ENCODE data around the gene PDGFB.
A peak's percentile ranks its signal among the peaks of the same experiment; 100 is the strongest.

Gene PDGFB

DNA sequence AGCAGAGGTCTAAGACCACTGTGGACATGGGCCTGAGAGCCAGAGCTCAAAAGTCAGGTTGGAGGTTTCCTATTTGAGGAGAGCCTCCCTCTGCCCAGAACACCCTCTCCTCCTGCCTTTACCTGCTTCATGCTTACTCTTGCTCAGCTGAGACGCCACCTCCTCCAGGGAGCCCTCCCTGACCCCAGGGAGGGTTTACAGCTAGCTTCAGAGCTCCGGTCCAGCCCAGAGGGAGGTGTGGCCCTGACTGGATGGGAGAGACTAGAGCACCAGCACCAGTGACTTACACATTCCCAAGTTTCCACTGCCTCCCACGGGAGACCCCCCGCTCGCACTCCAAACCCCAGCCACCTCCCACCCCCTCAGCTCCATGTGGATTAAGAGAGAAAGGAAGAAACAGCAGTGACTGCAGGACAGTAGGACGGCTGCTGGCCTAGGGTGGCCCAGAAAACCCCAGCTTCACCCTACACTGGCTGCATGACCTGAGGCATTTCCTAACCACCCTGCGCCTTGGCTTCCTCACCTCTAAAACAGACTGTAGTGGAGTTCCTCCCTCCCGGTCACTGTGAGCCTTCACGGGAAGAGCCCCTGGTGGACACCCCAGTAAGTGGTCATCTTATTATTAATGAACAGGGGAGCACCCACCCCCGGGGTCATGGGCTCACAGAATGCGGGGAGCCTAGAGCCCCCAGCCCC is 24.5 kb upstream of the PDGFB start:
- no peaks in the 10 kb centered on the region for H3K27me3 ChIP-seq (ENCODE audit: insufficient read depth, low read length)
- H4K8ac ChIP-seq (ENCODE audit: low read depth, low read length), result no peak overlapping the region
- no peaks in the 10 kb centered on the region for H3K36me3 ChIP-seq (ENCODE audit: control insufficient read depth in 1 of 2, insufficient read depth in 2 of 2, low read length in 2 of 2)
- H3K23ac ChIP-seq (ENCODE audit: low read length), result no peak overlapping the region
- no peak overlapping the region for H2BK120ac ChIP-seq (ENCODE audit: insufficient read depth, low read length, poor library complexity)
- H3K27ac ChIP-seq (ENCODE audit: low read depth, low read length), result no peak overlapping the region
- H3K14ac ChIP-seq (ENCODE audit: low read length), result no peak overlapping the region
- no peaks in the 10 kb centered on the region for H3K79me1 ChIP-seq (ENCODE audit: low read length)
- H4K12ac ChIP-seq (ENCODE audit: low read depth, low read length), result no peak overlapping the region
- peaks cover 0 to 4% of the 10 kb centered on the region in 2 experiments for H3K4me1 ChIP-seq (ENCODE audit: control insufficient read depth in 1 of 2, insufficient read depth in 2 of 2, low read length in 2 of 2)
- no peak overlapping the region for H2BK12ac ChIP-seq (ENCODE audit: low read length)
- no peaks in the 10 kb centered on the region for H3K79me2 ChIP-seq (ENCODE audit: control insufficient read depth, insufficient read depth, low read length, poor library complexity)
- no peak overlapping the region for H3K4me2 ChIP-seq (ENCODE audit: low read length)
- no peak for DNase-seq
- H3K9me3 ChIP-seq (ENCODE audit: insufficient read depth, low read depth, low read length), result no peaks in the 10 kb centered on the region
- H2BK5ac ChIP-seq (ENCODE audit: low read depth, low read length, poor library complexity), result no peak overlapping the region
- no peak overlapping the region for H3K9ac ChIP-seq (ENCODE audit: low read length)
- no peak overlapping the region for H2AFZ ChIP-seq (ENCODE audit: insufficient read depth, low read length, poor library complexity)
- H4K91ac ChIP-seq (ENCODE audit: low read depth, low read length), result no peak overlapping the region
- no peak overlapping the region for H3K18ac ChIP-seq (ENCODE audit: low read length)
- H2AK5ac ChIP-seq (ENCODE audit: low read length), result no peak overlapping the region
- no peak overlapping the region for H3K4ac ChIP-seq (ENCODE audit: low read depth, low read length)
- H3K4me3 ChIP-seq (ENCODE audit: low read depth, low read length), result no peak overlapping the region
- WGBS (ENCODE audit: extremely low coverage, insufficient coverage, insufficient read length), result no CpG with 5 or more reads among the region's 11 CpGs

DNA sequence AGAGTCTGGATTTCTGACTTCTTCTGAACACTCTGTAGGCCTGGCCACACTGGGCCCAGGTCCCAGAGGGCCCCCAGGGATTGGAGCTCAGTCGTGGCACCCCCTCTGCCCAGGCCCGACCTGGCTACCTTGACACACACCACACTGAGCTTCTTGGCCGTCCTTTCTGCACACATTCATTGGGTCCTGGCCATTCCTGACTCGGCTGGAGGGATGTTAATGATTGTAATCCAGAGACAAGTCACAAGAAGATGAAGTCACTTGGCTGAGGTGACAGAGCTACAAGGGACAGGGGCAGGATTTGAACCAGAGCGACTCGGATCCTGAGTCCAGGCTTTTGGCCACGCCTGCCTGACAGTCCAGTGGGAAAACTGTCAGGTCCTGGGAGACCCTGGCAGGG is 23.9 kb upstream of the PDGFB start:
- WGBS (ENCODE audit: extremely low coverage, insufficient coverage, insufficient read length), result no CpG with 5 or more reads among the region's 7 CpGs
- no peak overlapping the region for H3K18ac ChIP-seq (ENCODE audit: low read length)

DNA sequence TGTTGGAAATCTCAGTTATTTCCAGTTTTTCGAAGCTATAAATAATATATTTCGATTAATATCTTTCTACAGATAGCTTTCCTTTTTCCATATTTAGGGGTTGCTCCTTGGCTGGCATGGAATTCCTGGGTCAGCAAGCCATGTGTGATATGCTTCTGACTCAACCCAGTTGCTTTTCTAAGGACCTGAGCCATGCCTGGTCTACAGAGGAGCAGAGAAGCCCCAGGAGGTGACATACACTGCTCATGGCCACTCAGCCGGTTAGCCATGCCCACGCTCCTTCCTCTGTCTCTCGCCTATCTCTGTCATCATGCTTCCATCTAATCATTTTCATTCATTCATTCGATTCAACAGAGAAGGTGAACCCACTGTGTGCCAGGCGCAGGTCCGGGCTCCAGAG is 23.2 kb upstream of the PDGFB start:
- no peak overlapping the region for H4K8ac ChIP-seq (ENCODE audit: low read depth, low read length)
- WGBS (ENCODE audit: extremely low coverage, insufficient coverage, insufficient read length), result 100% methylated on average over 3 of the region's 8 CpGs

More for the DNA sequence above, 23.9 kb upstream of the PDGFB start:
- Histone ChIP-seq H2AFZ (ENCODE audit: insufficient read depth, low read length, poor library complexity) (no peak overlapping the region), H2BK5ac (ENCODE audit: low read depth, low read length, poor library complexity) (no peak overlapping the region), H4K91ac (ENCODE audit: low read depth, low read length) (no peak overlapping the region), H4K12ac (ENCODE audit: low read depth, low read length) (no peak overlapping the region), H3K79me1 (ENCODE audit: low read length) (peaks cover 1% of the 10 kb centered on the region), H2AK5ac (ENCODE audit: low read length) (no peak overlapping the region), H3K9me3 (ENCODE audit: insufficient read depth, low read depth, low read length) (no peaks in the 10 kb centered on the region), H3K4me1 (ENCODE audit: control insufficient read depth in 1 of 2, insufficient read depth in 2 of 2, low read length in 2 of 2) (peaks cover 0 to 4% of the 10 kb centered on the region in 2 experiments), H3K23ac (ENCODE audit: low read length) (no peak overlapping the region), H4K8ac (ENCODE audit: low read depth, low read length) (no peak overlapping the region), H3K4me3 (ENCODE audit: low read depth, low read length) (no peak overlapping the region), H3K9ac (ENCODE audit: low read length) (no peak overlapping the region), H3K14ac (ENCODE audit: low read length) (no peak overlapping the region), H3K27me3 (ENCODE audit: insufficient read depth, low read length) (no peaks in the 10 kb centered on the region), H2BK12ac (ENCODE audit: low read length) (no peak overlapping the region), H2BK120ac (ENCODE audit: insufficient read depth, low read length, poor library complexity) (no peak overlapping the region), H3K36me3 (ENCODE audit: control insufficient read depth in 1 of 2, insufficient read depth in 2 of 2, low read length in 2 of 2) (no peaks in the 10 kb centered on the region), H3K27ac (ENCODE audit: low read depth, low read length) (no peak overlapping the region), H3K4me2 (ENCODE audit: low read length) (no peak overlapping the region), H3K4ac (ENCODE audit: low read depth, low read length) (no peak overlapping the region), H3K79me2 (ENCODE audit: control insufficient read depth, insufficient read depth, low read length, poor library complexity) (no peaks in the 10 kb centered on the region)
- no peak for DNase-seq

DNA sequence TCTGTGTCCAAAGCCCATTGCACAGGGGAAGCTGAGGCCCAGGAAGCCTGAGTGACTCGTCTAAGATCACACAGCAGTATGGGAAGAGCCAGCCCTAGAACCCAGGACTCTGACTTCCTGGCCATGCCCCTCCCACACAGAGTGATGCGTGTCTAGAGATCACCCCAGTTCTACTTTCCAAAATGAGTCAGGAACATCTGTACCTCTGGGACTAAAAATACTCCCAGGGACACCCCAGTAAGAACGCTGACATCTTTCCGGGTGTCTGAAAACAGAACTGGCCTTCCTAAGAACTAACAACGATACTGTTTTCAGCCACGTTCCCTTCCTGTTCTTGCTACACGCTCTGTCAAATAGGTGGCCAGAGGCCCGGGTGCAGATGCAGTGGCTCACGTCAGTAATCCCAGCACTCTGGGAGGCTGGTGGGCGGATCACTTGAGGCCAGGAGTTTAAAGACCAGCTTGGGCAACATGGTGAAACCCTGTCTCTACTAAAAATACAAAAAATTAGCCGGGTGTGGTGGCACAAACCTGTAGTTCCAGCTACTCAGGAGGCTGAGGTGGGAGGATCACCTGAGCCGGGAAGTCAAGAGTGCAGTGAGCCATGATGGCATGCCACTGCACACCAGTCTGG is 21.7 kb upstream of the PDGFB start:
- no peak overlapping the region for H2AK5ac ChIP-seq (ENCODE audit: low read length)
- no peak overlapping the region for H2BK120ac ChIP-seq (ENCODE audit: insufficient read depth, low read length, poor library complexity)
- no peak overlapping the region for H2BK12ac ChIP-seq (ENCODE audit: low read length)
- H3K9ac ChIP-seq (ENCODE audit: low read length), result no peak overlapping the region
- H4K12ac ChIP-seq (ENCODE audit: low read depth, low read length), result no peak overlapping the region
- H3K79me2 ChIP-seq (ENCODE audit: control insufficient read depth, insufficient read depth, low read length, poor library complexity), result no peaks in the 10 kb centered on the region
- H3K4ac ChIP-seq (ENCODE audit: low read depth, low read length), result no peak overlapping the region
- H4K8ac ChIP-seq (ENCODE audit: low read depth, low read length), result no peak overlapping the region
- no peak overlapping the region for H2BK5ac ChIP-seq (ENCODE audit: low read depth, low read length, poor library complexity)
- no peak overlapping the region for H3K18ac ChIP-seq (ENCODE audit: low read length)
- H3K23ac ChIP-seq (ENCODE audit: low read length), result no peak overlapping the region
- H3K36me3 ChIP-seq (ENCODE audit: control insufficient read depth in 1 of 2, insufficient read depth in 2 of 2, low read length in 2 of 2), result no peaks in the 10 kb centered on the region
- no peak overlapping the region for H2AFZ ChIP-seq (ENCODE audit: insufficient read depth, low read length, poor library complexity)
- H3K4me3 ChIP-seq (ENCODE audit: low read depth, low read length), result no peak overlapping the region
- no peaks in the 10 kb centered on the region for H3K9me3 ChIP-seq (ENCODE audit: insufficient read depth, low read depth, low read length)
- H3K79me1 ChIP-seq (ENCODE audit: low read length), result peaks cover 1% of the 10 kb centered on the region
- peak; percentile 47 to 52 for DNase-seq
- H4K91ac ChIP-seq (ENCODE audit: low read depth, low read length), result no peak overlapping the region
- H3K27ac ChIP-seq (ENCODE audit: low read depth, low read length), result no peak overlapping the region
- peaks cover 0 to 4% of the 10 kb centered on the region in 2 experiments for H3K4me1 ChIP-seq (ENCODE audit: control insufficient read depth in 1 of 2, insufficient read depth in 2 of 2, low read length in 2 of 2)
- H3K4me2 ChIP-seq (ENCODE audit: low read length), result no peak overlapping the region
- no CpG with 5 or more reads among the region's 12 CpGs for WGBS (ENCODE audit: extremely low coverage, insufficient coverage, insufficient read length)
- no peak overlapping the region for H3K14ac ChIP-seq (ENCODE audit: low read length)
- no peaks in the 10 kb centered on the region for H3K27me3 ChIP-seq (ENCODE audit: insufficient read depth, low read length)

More for the DNA sequence above, 23.2 kb upstream of the PDGFB start:
- Histone ChIP-seq H2BK12ac (ENCODE audit: low read length) (no peak overlapping the region), H2BK5ac (ENCODE audit: low read depth, low read length, poor library complexity) (no peak overlapping the region), H3K4me3 (ENCODE audit: low read depth, low read length) (no peak overlapping the region), H3K9me3 (ENCODE audit: insufficient read depth, low read depth, low read length) (no peaks in the 10 kb centered on the region), H3K18ac (ENCODE audit: low read length) (no peak overlapping the region), H2AK5ac (ENCODE audit: low read length) (no peak overlapping the region), H3K4me1 (ENCODE audit: control insufficient read depth in 1 of 2, insufficient read depth in 2 of 2, low read length in 2 of 2) (peaks cover 0 to 4% of the 10 kb centered on the region in 2 experiments), H3K14ac (ENCODE audit: low read length) (no peak overlapping the region), H4K12ac (ENCODE audit: low read depth, low read length) (no peak overlapping the region), H3K27me3 (ENCODE audit: insufficient read depth, low read length) (no peaks in the 10 kb centered on the region), H2AFZ (ENCODE audit: insufficient read depth, low read length, poor library complexity) (no peak overlapping the region), H3K4me2 (ENCODE audit: low read length) (no peak overlapping the region), H3K9ac (ENCODE audit: low read length) (no peak overlapping the region), H3K23ac (ENCODE audit: low read length) (no peak overlapping the region), H3K4ac (ENCODE audit: low read depth, low read length) (no peak overlapping the region), H3K36me3 (ENCODE audit: control insufficient read depth in 1 of 2, insufficient read depth in 2 of 2, low read length in 2 of 2) (no peaks in the 10 kb centered on the region), H2BK120ac (ENCODE audit: insufficient read depth, low read length, poor library complexity) (no peak overlapping the region), H3K27ac (ENCODE audit: low read depth, low read length) (no peak overlapping the region), H4K91ac (ENCODE audit: low read depth, low read length) (no peak overlapping the region), H3K79me2 (ENCODE audit: control insufficient read depth, insufficient read depth, low read length, poor library complexity) (no peaks in the 10 kb centered on the region), H3K79me1 (ENCODE audit: low read length) (peaks cover 1% of the 10 kb centered on the region)
- no peak for DNase-seq
